Ovary (tissue), 9 donors: ENCODE measurements around the gene TRAF3. TPM values are rescaled to one million over a fixed set of nuclear protein-coding genes. Genes with fewer than 3 reads are reported as not detected.
A peak's percentile ranks its signal among the peaks of the same experiment; 100 is the strongest.

Experiments used
- DNase-seq, 5 donors: peaks; one replicate each; pipeline ENCODE4 v3.0.0-alpha.2; 2019 to 2020
- H3K27ac ChIP-seq, 2 donors: fragments of 200-600 bp; one replicate each; pipeline versions ENCODE4 v1.5.1 to v1.8.0; 2019 to 2022
- H3K27me3 ChIP-seq: fragments of 200-600 bp; one replicate; pipeline ENCODE4 v1.8.0; 2022
- H3K36me3 ChIP-seq: fragments of 200-600 bp; sonication (generic); one replicate; pipeline ENCODE4 v1.5.1; 2019
- H3K4me1 ChIP-seq: one replicate; pipeline ENCODE4 v1.8.1; 2013; ENCODE audit warnings: mild to moderate bottlenecking, moderate library complexity; ENCODE audit not compliant: insufficient read depth
- H3K4me3 ChIP-seq: fragments of 200-600 bp; sonication (generic); one replicate; pipeline ENCODE4 v1.5.1; 2017
- H3K9me3 ChIP-seq, 2 donors: fragments of 200-600 bp in 1 of 2; sonication (generic) in 1 of 2; one replicate each; pipeline versions ENCODE4 v1.5.1 to v1.8.1; 2013 to 2019; ENCODE audit warnings: mild to moderate bottlenecking in 1 of 2, moderate library complexity in 1 of 2
- EP300 ChIP-seq: sonication (generic); formaldehyde crosslinking; IDR thresholded peaks from one replicate; pipeline ENCODE4 v1.6.1; 2017; ENCODE audit warnings: antibody characterized with exemption
- POLR2A ChIP-seq: fragments of 450-650 bp; IDR thresholded peaks from one replicate; pipeline ENCODE4 v1.6.1; 2017; ENCODE audit warnings: antibody characterized with exemption, mild to moderate bottlenecking, moderate library complexity
- WGBS, 3 donors: extraction: QIAGEN DNeasy Blood & Tissue Kit in 1 of 3; methylation state at CpG; one replicate each; pipeline versions ENCODE4 v1.1.5 to v1.1.7; 2013 to 2017; 5-methylcytosine and 5-hydroxymethylcytosine counted together
- intact Hi-C, 4 donors: fragments of 100-400 bp; cut with DNase I; formaldehyde crosslinking; loops; one replicate each; pipeline versions ENCODE4 v1.11.0 to v1.15.1; 2022 to 2023
- polyA plus RNA-seq, 2 donors: library from polyadenylated mRNA; stranded (reverse); fragments of 200-250 nt in 1 of 2; fragments of 350-450 nt in 1 of 2; fragmentation: Illumina TruSeq in 1 of 2; extraction: RNeasy Lipid Tissue Mini Kit (QIAGEN cat#74804) in 1 of 2; gene quantifications; one replicate each; pipeline ENCODE4 v1.2.3, GENCODE V29; 2013 to 2014
- total RNA-seq, 7 donors: library from RNA; depleted of rRNA in 2 of 7; stranded (reverse); fragments of >200 nt in 2 of 7; fragmentation: NEBNext Ultra II Directional in 3 of 7; extraction: Animal tissue kit (Norgen Biotek cat#: 25700) in 3 of 7; gene quantifications; one replicate each; pipeline versions ENCODE4 v1.1.0 to v1.2.4, GENCODE V29; 2016 to 2023
- TF ChIP-seq, protein P1 (sequence below), 3 donors: fragments of 450-650 bp in 2 of 3; fragments of 200-600 bp in 1 of 3; IDR thresholded peaks; one replicate each; pipeline versions ENCODE4 v1.5.1 to v1.8.0; 2016 to 2022; ENCODE audit warnings: antibody characterized with exemption in 3 of 3, mild to moderate bottlenecking in 1 of 3
- donor health status: DM: no; HTN: no; CAD: no; lungs with moderate emphysema.
- donor health status: DM: no; HTN: no; CAD: no.
- donor health status: Bipolar disorder and iron deficiency.
- donor health status: DM: yes; HTN: yes; CAD: no.
- donor health status: DM: no; HTN: no; CAD: no.
- donor health status: DM: yes; HTN: yes; CAD: no.

TRAF3 gene
- total and polyA plus RNA-seq, 9 donors = 2.9 to 17.0 (median 11.4) TPM

- no peaks in the 10 kb centered on the region for H3K36me3 ChIP-seq
- intact Hi-C loops = loop anchor here in 1 of 4 donors (5.0 kb wide), 1 partner anchor 59 kb away; no protein-coding TSS in a partner anchor
- TF ChIP-seq EP300 = no peak
- peak in 1 of 5 donors; percentile 4 for DNase-seq
- H3K4me3 ChIP-seq = no peak overlapping the region
- H3K9me3 ChIP-seq = no peaks in the 10 kb centered on the region
- 73 to 80% (median 77%) methylated on average over 9 to 11 of the region's 11 CpGs for WGBS, 3 donors
- no peaks in the 10 kb centered on the region for H3K4me1 ChIP-seq
- H3K27me3 ChIP-seq = no peaks in the 10 kb centered on the region
- no peak overlapping the region for H3K27ac ChIP-seq
These were observed 38.7 kb upstream of the TRAF3 start for GRCh38 chr14:102738373-102739189.

- DNase-seq = no peak
- no peak overlapping the region for H3K27ac ChIP-seq
These were observed 38.1 kb upstream of the TRAF3 start for GRCh38 chr14:102739190-102739469.

GRCh38 chr14:102746634-102747438 is 30.4 kb upstream of the TRAF3 start:
- TF ChIP-seq, protein P1, sequence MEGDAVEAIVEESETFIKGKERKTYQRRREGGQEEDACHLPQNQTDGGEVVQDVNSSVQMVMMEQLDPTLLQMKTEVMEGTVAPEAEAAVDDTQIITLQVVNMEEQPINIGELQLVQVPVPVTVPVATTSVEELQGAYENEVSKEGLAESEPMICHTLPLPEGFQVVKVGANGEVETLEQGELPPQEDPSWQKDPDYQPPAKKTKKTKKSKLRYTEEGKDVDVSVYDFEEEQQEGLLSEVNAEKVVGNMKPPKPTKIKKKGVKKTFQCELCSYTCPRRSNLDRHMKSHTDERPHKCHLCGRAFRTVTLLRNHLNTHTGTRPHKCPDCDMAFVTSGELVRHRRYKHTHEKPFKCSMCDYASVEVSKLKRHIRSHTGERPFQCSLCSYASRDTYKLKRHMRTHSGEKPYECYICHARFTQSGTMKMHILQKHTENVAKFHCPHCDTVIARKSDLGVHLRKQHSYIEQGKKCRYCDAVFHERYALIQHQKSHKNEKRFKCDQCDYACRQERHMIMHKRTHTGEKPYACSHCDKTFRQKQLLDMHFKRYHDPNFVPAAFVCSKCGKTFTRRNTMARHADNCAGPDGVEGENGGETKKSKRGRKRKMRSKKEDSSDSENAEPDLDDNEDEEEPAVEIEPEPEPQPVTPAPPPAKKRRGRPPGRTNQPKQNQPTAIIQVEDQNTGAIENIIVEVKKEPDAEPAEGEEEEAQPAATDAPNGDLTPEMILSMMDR (IDR thresholded peaks at IDR 0.05) = no peak
- TF ChIP-seq EP300 (no peak), POLR2A (no peak)
- no peak for DNase-seq
- intact Hi-C loops = no loop called here
- H3K36me3 ChIP-seq = no peaks in the 10 kb centered on the region
- no peaks in the 10 kb centered on the region for H3K27me3 ChIP-seq
- H3K9me3 ChIP-seq = no peaks in the 10 kb centered on the region
- 90 to 95% (median 93%) methylated on average over 28 of the region's 28 CpGs for WGBS, 3 donors
- no peak overlapping the region for H3K4me3 ChIP-seq
- H3K4me1 ChIP-seq = no peaks in the 10 kb centered on the region
- no peak overlapping the region for H3K27ac ChIP-seq

More at GRCh38 chr14:102739190-102739469, 38.1 kb upstream of the TRAF3 start:
- H3K4me3 ChIP-seq = no peak overlapping the region
- H3K36me3 ChIP-seq = no peaks in the 10 kb centered on the region
- no peaks in the 10 kb centered on the region for H3K27me3 ChIP-seq
- TF ChIP-seq POLR2A = no peak
- TF ChIP-seq, protein P1 (IDR thresholded peaks at IDR 0.05) = no peak
- no peak for TF ChIP-seq EP300
- intact Hi-C loops = loop anchor here in 1 of 4 donors (5.0 kb wide), 1 partner anchor 58 kb away; no protein-coding TSS in a partner anchor
- no peaks in the 10 kb centered on the region for H3K4me1 ChIP-seq
- no peaks in the 10 kb centered on the region for H3K9me3 ChIP-seq
- WGBS, 3 donors = 81 to 86% (median 81%) methylated on average over 3 of the region's 3 CpGs

DNA sequence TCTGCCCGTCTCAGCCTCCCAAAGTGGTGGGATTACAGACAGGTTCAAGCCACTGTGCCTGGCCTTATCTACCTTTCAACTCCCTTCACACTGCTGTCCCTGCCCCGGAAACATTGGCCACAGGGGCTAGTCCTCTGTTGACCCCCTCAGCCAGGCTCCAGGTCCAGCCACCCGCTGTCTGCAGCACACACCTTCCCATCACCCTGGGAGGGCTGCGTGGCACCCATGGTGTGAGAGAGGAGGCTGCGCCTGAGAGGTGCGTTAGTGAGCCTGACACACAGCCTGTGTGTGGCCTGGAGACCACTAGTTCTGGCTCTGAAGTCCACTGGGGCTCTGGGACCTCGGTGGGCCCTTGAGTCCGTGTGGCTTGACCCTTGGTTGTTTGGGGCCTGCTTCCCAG is 28.4 kb upstream of the TRAF3 start:
- no peak overlapping the region for H3K27ac ChIP-seq
- TF ChIP-seq, protein P1 (IDR thresholded peaks at IDR 0.05) = no peak
- TF ChIP-seq POLR2A (no peak), EP300 (no peak)
- no peak for DNase-seq
- intact Hi-C loops = no loop called here
- no peaks in the 10 kb centered on the region for H3K27me3 ChIP-seq
- no peaks in the 10 kb centered on the region for H3K36me3 ChIP-seq
- no peaks in the 10 kb centered on the region for H3K9me3 ChIP-seq
- H3K4me1 ChIP-seq = no peaks in the 10 kb centered on the region
- 84 to 87% (median 86%) methylated on average over 8 of the region's 8 CpGs for WGBS, 3 donors
- no peak overlapping the region for H3K4me3 ChIP-seq
